ENCODE data around the gene NEXN. TPM values are rescaled to one million over a fixed set of nuclear protein-coding genes. Genes with fewer than 3 reads are reported as not detected.

NEXN gene
- total and polyA plus RNA-seq, 2 of the 13 experiments (the other 11 are each of a cell fraction or from before 2014, with no cell fraction given): 0.07 to 0.97 TPM

- TF ChIP-seq, protein P1, sequence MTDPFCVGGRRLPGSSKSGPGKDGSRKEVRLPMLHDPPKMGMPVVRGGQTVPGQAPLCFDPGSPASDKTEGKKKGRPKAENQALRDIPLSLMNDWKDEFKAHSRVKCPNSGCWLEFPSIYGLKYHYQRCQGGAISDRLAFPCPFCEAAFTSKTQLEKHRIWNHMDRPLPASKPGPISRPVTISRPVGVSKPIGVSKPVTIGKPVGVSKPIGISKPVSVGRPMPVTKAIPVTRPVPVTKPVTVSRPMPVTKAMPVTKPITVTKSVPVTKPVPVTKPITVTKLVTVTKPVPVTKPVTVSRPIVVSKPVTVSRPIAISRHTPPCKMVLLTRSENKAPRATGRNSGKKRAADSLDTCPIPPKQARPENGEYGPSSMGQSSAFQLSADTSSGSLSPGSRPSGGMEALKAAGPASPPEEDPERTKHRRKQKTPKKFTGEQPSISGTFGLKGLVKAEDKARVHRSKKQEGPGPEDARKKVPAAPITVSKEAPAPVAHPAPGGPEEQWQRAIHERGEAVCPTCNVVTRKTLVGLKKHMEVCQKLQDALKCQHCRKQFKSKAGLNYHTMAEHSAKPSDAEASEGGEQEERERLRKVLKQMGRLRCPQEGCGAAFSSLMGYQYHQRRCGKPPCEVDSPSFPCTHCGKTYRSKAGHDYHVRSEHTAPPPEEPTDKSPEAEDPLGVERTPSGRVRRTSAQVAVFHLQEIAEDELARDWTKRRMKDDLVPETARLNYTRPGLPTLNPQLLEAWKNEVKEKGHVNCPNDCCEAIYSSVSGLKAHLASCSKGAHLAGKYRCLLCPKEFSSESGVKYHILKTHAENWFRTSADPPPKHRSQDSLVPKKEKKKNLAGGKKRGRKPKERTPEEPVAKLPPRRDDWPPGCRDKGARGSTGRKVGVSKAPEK (CRISPR knock-in tag; IDR thresholded peaks at IDR 0.05; ENCODE audit: borderline replicate concordance): 0 out of 2 replicates have a peak, but pooled peaks have one; percentile 46
- TF ChIP-seq RERE (CRISPR knock-in tag; IDR thresholded peaks at IDR 0.05; ENCODE audit: low read depth) (no peak), MYC (CRISPR knock-in tag; IDR thresholded peaks at IDR 0.05; ENCODE audit: borderline replicate concordance) (peak; percentile 74), ZFY (CRISPR knock-in tag; IDR thresholded peaks at IDR 0.05) (peak; percentile 88), TSC22D2 (CRISPR knock-in tag; IDR thresholded peaks at IDR 0.05; ENCODE audit: borderline replicate concordance) (no peak), ZNF33A (CRISPR knock-in tag; IDR thresholded peaks at IDR 0.05; ENCODE audit: borderline replicate concordance) (no peak), SPEN (CRISPR knock-in tag; IDR thresholded peaks at IDR 0.05; ENCODE audit: low read depth) (0 out of 2 replicates have a peak, but pooled peaks have one; percentile 1), CBX2 (IDR thresholded peaks at IDR 0.05; ENCODE audit: low read depth, low read length) (no peak), CBX2 (CRISPR knock-in tag; IDR thresholded peaks at IDR 0.05; ENCODE audit: low read depth) (no peak), ASH2L (IDR thresholded peaks at IDR 0.05; ENCODE audit: insufficient read length, low read depth, low read length) (no peak), ZNF12 (CRISPR knock-in tag; IDR thresholded peaks at IDR 0.05) (no peak), CCAR2 (optimal IDR thresholded peaks at IDR 0.05; ENCODE audit: low read depth, low read length) (no peak), MXI1 (IDR thresholded peaks at IDR 0.05; ENCODE audit: borderline replicate concordance, low read depth, low read length) (0 out of 3 replicates have a peak, but pooled peaks have one; percentile 19), SOX5 (CRISPR knock-in tag; IDR thresholded peaks at IDR 0.05; ENCODE audit: borderline replicate concordance) (0 out of 2 replicates have a peak, but pooled peaks have one; percentile 2), ZNF567 (CRISPR knock-in tag; IDR thresholded peaks at IDR 0.05; ENCODE audit: borderline replicate concordance) (0 out of 2 replicates have a peak, but pooled peaks have one; percentile 22), ZFP90 (CRISPR knock-in tag; IDR thresholded peaks at IDR 0.05; ENCODE audit: borderline replicate concordance) (peak; percentile 27; the same call in 1 of the 2 replicates)
- TF ChIP-seq, protein P2, sequence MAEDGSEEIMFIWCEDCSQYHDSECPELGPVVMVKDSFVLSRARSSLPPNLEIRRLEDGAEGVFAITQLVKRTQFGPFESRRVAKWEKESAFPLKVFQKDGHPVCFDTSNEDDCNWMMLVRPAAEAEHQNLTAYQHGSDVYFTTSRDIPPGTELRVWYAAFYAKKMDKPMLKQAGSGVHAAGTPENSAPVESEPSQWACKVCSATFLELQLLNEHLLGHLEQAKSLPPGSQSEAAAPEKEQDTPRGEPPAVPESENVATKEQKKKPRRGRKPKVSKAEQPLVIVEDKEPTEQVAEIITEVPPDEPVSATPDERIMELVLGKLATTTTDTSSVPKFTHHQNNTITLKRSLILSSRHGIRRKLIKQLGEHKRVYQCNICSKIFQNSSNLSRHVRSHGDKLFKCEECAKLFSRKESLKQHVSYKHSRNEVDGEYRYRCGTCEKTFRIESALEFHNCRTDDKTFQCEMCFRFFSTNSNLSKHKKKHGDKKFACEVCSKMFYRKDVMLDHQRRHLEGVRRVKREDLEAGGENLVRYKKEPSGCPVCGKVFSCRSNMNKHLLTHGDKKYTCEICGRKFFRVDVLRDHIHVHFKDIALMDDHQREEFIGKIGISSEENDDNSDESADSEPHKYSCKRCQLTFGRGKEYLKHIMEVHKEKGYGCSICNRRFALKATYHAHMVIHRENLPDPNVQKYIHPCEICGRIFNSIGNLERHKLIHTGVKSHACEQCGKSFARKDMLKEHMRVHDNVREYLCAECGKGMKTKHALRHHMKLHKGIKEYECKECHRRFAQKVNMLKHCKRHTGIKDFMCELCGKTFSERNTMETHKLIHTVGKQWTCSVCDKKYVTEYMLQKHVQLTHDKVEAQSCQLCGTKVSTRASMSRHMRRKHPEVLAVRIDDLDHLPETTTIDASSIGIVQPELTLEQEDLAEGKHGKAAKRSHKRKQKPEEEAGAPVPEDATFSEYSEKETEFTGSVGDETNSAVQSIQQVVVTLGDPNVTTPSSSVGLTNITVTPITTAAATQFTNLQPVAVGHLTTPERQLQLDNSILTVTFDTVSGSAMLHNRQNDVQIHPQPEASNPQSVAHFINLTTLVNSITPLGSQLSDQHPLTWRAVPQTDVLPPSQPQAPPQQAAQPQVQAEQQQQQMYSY (CRISPR knock-in tag; IDR thresholded peaks at IDR 0.05): 0 out of 2 replicates have a peak, but pooled peaks have one; percentile 27
Measured at GRCh38 chr1:77978293-77978968, 90.0 kb downstream of the NEXN start (continued).

All from HepG2 (cell line).